ENCODE data around the gene TRUB2. TPM values are rescaled to one million over a fixed set of nuclear protein-coding genes. Genes with fewer than 3 reads are reported as not detected.
A peak's percentile ranks its signal among the peaks of the same experiment; 100 is the strongest.

Gene TRUB2
- total and polyA plus RNA-seq, 2 donors, result 13.7 to 14.8 TPM

GRCh38 chr9:128304136-128304970 lies 17.9 kb downstream of the TRUB2 start:
- Histone ChIP-seq H3K36me3 (ENCODE audit: insufficient read depth) (peaks cover 2% of the 10 kb centered on the region), H3K4me3 (ENCODE audit: low read depth, low read length) (no peak overlapping the region), H3K27ac (ENCODE audit: low read depth) (no peak overlapping the region), H3K4me1 (ENCODE audit: insufficient read depth) (no peaks in the 10 kb centered on the region)
- WGBS, result 79% methylated on average over 9 of the region's 9 CpGs
- DNase-seq (ENCODE audit: extremely low spot score), result no peak

GRCh38 chr9:128298535-128299482 lies 23.4 kb downstream of the TRUB2 start:
- Histone ChIP-seq H3K36me3 (ENCODE audit: insufficient read depth) (no peaks in the 10 kb centered on the region), H3K27ac (ENCODE audit: low read depth) (no peak overlapping the region), H3K4me1 (ENCODE audit: insufficient read depth) (no peaks in the 10 kb centered on the region), H3K4me3 (ENCODE audit: low read depth, low read length) (no peak overlapping the region)
- no peak for DNase-seq (ENCODE audit: extremely low spot score)
- 87% methylated on average over 20 of the region's 20 CpGs for WGBS

DNA sequence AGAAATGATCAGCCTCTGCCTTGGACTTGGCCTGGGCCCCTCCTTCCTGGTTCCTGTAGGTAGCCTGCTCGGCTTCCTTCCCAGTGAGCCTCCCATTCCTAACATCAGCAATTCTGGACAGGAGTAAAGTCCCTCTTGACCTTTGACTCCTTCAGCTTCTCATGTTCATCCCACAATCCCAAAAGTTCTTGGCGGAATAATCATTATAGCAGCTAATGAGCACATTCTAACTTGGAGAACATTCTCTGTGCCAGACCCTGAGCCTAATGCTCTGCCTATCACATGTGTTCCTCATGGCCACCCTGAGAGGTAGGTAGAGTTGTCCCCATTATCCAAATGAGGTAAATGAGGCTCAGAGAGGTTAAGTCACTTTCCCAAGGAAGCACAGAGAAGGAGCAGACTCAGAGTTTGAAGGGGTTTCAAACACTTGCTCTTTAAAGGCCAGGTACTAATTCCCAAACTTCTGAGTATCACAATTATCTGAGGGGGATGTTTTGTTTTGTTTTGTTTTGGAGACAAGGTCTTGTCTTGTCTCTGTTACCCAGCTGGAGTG lies 24.9 kb downstream of the TRUB2 start:
- no peak for DNase-seq (ENCODE audit: extremely low spot score)
- Histone ChIP-seq H3K27ac (ENCODE audit: low read depth) (no peak overlapping the region), H3K36me3 (ENCODE audit: insufficient read depth) (no peaks in the 10 kb centered on the region), H3K4me1 (ENCODE audit: insufficient read depth) (no peaks in the 10 kb centered on the region), H3K4me3 (ENCODE audit: low read depth, low read length) (no peak overlapping the region)
- WGBS, result 86% methylated on average over 2 of the region's 2 CpGs

- Histone ChIP-seq H3K36me3 (ENCODE audit: insufficient read depth) (no peaks in the 10 kb centered on the region), H3K4me1 (ENCODE audit: insufficient read depth) (no peaks in the 10 kb centered on the region), H3K27ac (ENCODE audit: low read depth) (no peak overlapping the region), H3K4me3 (ENCODE audit: low read depth, low read length) (no peak overlapping the region)
- DNase-seq (ENCODE audit: extremely low spot score), result no peak
- 88% methylated on average over 16 of the region's 16 CpGs for WGBS
These were observed 25.7 kb downstream of the TRUB2 start for GRCh38 chr9:128296340-128297220.

DNA sequence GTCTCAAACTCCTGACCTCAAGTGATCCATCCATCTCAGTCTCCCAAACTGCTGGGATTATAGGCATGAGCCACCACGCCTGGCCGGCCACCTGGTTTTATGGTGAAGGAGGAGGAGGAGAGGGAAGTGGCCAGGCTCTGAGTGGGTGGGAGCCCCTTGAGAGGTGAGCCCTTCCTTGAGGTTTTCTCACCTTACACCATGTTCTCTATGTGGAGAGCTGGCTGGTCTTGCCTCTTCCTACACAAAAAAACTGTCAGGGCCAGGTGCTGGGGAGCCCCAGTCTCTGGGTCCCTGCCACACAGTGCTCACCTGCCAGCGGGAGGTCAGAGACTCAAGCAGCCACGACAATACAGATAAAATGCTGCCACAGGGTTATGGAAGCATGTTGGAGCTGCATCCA lies 28.1 kb downstream of the TRUB2 start:
- Histone ChIP-seq H3K4me3 (ENCODE audit: low read depth, low read length) (no peak overlapping the region), H3K27ac (ENCODE audit: low read depth) (no peak overlapping the region), H3K36me3 (ENCODE audit: insufficient read depth) (no peaks in the 10 kb centered on the region), H3K4me1 (ENCODE audit: insufficient read depth) (no peaks in the 10 kb centered on the region)
- WGBS, result 90% methylated on average over 4 of the region's 4 CpGs
- no peak for DNase-seq (ENCODE audit: extremely low spot score)

DNA sequence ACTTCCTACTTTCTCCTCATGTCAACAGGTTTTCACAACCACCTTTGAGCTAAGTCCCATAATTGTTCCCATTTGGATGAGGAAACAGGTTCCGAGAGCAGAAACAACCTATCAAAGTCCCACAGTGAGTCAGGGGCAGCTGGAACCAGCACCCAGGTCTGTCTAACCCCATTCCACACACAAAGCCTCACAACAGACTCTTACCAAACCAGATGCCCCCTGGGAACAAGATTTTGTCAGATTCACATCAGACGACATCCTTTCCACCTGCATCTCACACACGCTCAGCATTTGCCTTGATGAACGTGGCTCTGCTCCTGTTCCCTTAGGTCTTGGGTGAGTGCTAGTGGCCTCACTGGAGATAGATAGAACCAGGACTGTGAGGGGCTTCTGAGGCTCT lies 29.2 kb downstream of the TRUB2 start:
- Histone ChIP-seq H3K36me3 (ENCODE audit: insufficient read depth) (no peaks in the 10 kb centered on the region), H3K27ac (ENCODE audit: low read depth) (no peak overlapping the region), H3K4me1 (ENCODE audit: insufficient read depth) (no peaks in the 10 kb centered on the region), H3K4me3 (ENCODE audit: low read depth, low read length) (no peak overlapping the region)
- 91% methylated on average over 4 of the region's 4 CpGs for WGBS
- no peak for DNase-seq (ENCODE audit: extremely low spot score)

DNA sequence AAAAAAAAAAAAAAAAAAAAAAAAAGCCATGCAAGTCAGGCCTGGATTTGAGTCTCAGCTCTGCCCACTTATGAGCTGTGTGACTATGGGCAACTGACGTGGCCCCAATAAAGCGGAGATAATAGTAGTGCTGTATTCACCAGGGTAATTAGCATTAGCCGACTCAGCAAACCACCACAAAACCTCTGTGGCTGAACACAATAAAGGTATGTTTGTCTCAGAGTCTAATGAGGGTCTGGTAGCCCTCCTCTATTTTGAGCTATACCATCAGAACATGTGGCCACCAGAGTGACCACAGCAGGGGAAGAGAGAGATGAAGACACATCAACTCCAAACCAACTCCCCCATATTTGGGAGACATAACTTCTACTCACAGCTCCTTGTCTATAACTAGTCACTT lies 30.2 kb downstream of the TRUB2 start:
- DNase-seq (ENCODE audit: extremely low spot score), result no peak

GRCh38 chr9:128288273-128289004 lies 33.8 kb downstream of the TRUB2 start:
- H3K27ac ChIP-seq (ENCODE audit: low read depth), result no peak overlapping the region
- DNase-seq (ENCODE audit: extremely low spot score), result no peak
- no peaks in the 10 kb centered on the region for H3K4me1 ChIP-seq (ENCODE audit: insufficient read depth)
- 87% methylated on average over 11 of the region's 11 CpGs for WGBS
- no peaks in the 10 kb centered on the region for H3K36me3 ChIP-seq (ENCODE audit: insufficient read depth)
- no peak overlapping the region for H3K4me3 ChIP-seq (ENCODE audit: low read depth, low read length)

More for the DNA sequence above, 30.2 kb downstream of the TRUB2 start:
- no peaks in the 10 kb centered on the region for H3K4me1 ChIP-seq (ENCODE audit: insufficient read depth)
- no peak overlapping the region for H3K27ac ChIP-seq (ENCODE audit: low read depth)
- H3K36me3 ChIP-seq (ENCODE audit: insufficient read depth), result no peaks in the 10 kb centered on the region
- 90% methylated on average over 3 of the region's 3 CpGs for whole genome bisulfite sequencing
- H3K4me3 ChIP-seq (ENCODE audit: low read depth, low read length), result no peak overlapping the region

- 29% methylated on average over 6 of the region's 6 CpGs for WGBS
- H3K36me3 ChIP-seq (ENCODE audit: insufficient read depth), result no peaks in the 10 kb centered on the region
These were observed 35.8 kb downstream of the TRUB2 start for GRCh38 chr9:128286440-128286839.

DNA sequence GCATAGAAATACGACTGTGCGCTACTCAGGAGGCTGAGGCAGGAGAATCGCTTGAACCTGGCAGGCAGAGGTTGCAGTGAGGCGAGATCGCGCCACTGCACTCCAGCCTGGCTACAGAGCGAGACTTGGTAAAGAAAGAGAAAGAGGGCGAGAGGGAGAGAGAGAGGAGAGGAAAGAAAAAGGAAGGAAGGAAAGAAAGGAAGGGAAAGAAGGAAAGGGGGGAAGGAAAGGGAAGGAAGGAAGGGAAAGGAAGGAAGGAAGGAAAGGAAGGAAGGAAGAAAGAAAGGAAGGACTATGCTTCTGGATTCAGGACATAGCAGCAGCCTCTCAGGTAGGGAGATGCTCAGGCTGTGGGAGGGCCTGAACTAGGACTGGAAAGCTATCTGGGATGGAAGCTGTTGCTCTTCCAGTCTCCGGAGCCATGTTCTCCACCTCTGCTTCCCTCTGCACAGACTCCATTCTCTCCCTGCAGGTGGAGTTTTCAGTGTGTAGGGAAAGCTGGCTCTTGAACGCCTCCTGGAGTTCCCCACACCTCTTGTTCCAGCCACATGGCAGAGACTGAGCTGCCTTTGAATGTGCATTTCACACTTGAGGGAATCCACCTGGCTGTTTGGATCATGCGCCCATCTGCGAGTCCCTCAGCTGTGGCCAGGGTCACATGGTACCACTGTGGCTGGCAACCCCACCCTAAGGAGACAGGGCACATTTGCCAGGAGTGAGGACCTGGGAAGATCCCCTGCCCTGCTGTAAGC lies 37.0 kb downstream of the TRUB2 start:
- DNase-seq (ENCODE audit: extremely low spot score), result no peak
- H3K36me3 ChIP-seq (ENCODE audit: insufficient read depth), result no peaks in the 10 kb centered on the region
- H3K4me3 ChIP-seq (ENCODE audit: low read depth, low read length), result no peak overlapping the region
- WGBS, result 92% methylated on average over 12 of the region's 12 CpGs
- no peak overlapping the region for H3K27ac ChIP-seq (ENCODE audit: low read depth)
- no peaks in the 10 kb centered on the region for H3K4me1 ChIP-seq (ENCODE audit: insufficient read depth)

More at GRCh38 chr9:128286440-128286839, 35.8 kb downstream of the TRUB2 start:
- peak; percentile 54 for DNase-seq (ENCODE audit: extremely low spot score)
- H3K27ac ChIP-seq (ENCODE audit: low read depth), result no peak overlapping the region
- H3K4me3 ChIP-seq (ENCODE audit: low read depth, low read length), result no peak overlapping the region
- H3K4me1 ChIP-seq (ENCODE audit: insufficient read depth), result no peaks in the 10 kb centered on the region

DNA sequence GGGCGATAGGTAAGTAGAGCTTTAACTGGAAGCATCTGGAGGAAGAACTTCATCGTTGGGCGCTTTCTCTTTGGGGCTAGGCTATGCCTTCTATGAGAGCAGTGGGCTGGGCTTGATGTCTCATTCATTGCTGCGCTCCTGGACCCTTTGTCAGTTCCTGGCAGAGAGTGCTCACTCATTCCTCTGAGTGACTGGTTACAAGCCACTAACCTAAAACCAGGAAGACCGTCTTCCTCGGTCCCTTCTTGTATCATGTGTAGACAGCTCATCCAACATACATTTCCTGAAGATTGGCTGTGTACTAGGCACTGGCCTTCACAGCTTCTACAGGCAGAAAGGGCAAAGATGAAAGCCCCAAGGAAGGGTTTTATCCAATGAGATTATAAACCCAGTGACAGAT lies 39.7 kb downstream of the TRUB2 start:
- DNase-seq (ENCODE audit: extremely low spot score), result no peak
- no peaks in the 10 kb centered on the region for H3K36me3 ChIP-seq (ENCODE audit: insufficient read depth)
- H3K4me3 ChIP-seq (ENCODE audit: low read depth, low read length), result no peak overlapping the region
- H3K4me1 ChIP-seq (ENCODE audit: insufficient read depth), result no peaks in the 10 kb centered on the region
- H3K27ac ChIP-seq (ENCODE audit: low read depth), result no peak overlapping the region
- whole genome bisulfite sequencing, result 95% methylated on average over 6 of the region's 6 CpGs

DNA sequence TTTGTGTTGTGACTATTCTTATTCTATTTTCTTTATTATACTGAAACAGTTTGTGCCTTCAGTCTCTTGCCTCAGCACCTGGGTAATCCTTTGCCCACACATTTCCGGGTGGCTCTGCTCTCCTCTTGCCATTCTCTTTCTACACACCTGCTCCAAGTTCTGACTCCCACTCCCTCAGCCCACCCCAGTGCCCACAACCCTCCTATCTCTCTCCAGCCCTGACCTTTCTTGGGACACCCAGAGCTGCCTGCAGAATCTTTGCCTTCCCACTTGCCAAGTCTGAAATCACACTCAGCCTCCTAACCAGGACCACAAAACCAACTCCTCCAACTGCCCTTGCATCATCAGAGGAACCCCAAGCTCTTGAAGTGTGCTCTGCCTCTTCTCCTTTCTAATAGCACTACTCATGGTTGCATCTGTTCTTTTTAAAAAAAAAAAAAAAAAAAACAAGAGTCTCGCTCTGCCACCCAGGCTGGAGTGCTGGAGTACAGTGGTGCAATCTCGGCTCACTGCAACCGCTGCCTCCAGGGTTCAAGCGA lies 42.1 kb downstream of the TRUB2 start:
- H3K27ac ChIP-seq (ENCODE audit: low read depth), result no peak overlapping the region
- H3K4me3 ChIP-seq (ENCODE audit: low read depth, low read length), result no peak overlapping the region
- no peaks in the 10 kb centered on the region for H3K4me1 ChIP-seq (ENCODE audit: insufficient read depth)
- no peak for DNase-seq (ENCODE audit: extremely low spot score)
- H3K36me3 ChIP-seq (ENCODE audit: insufficient read depth), result no peaks in the 10 kb centered on the region
- WGBS, result 91% methylated on average over 5 of the region's 5 CpGs

All from urinary bladder (tissue), 4 donors.